ENCODE results near the gene RUBCN.

DNA sequence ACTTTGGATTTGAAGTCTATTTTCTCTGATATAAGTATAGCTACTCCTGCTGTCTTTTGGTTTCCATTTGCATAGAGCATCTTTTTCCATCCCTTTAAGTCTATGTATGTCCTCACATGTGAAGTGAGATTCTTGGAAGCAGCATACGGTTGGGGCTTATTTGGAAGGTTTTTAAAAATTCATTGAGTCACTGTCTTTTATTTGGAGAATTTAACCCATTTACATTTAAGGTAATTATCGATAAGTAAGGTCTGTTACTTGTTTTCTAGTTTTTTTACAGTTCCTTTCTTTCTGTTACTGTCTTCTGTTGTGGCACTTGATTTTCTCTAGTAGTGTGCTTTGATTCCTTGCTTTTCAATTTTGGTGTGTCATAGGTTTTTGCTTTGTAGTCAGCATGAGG, 14.0 kb downstream of the RUBCN start:
- TF ChIP-seq, protein P1, sequence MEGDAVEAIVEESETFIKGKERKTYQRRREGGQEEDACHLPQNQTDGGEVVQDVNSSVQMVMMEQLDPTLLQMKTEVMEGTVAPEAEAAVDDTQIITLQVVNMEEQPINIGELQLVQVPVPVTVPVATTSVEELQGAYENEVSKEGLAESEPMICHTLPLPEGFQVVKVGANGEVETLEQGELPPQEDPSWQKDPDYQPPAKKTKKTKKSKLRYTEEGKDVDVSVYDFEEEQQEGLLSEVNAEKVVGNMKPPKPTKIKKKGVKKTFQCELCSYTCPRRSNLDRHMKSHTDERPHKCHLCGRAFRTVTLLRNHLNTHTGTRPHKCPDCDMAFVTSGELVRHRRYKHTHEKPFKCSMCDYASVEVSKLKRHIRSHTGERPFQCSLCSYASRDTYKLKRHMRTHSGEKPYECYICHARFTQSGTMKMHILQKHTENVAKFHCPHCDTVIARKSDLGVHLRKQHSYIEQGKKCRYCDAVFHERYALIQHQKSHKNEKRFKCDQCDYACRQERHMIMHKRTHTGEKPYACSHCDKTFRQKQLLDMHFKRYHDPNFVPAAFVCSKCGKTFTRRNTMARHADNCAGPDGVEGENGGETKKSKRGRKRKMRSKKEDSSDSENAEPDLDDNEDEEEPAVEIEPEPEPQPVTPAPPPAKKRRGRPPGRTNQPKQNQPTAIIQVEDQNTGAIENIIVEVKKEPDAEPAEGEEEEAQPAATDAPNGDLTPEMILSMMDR (IDR thresholded peaks at IDR 0.05) = no peak
- TF ChIP-seq POLR2AphosphoS5 (IDR thresholded peaks at IDR 0.05; ENCODE audit: low read depth, low read length) (no peak), TCF7L2 (IDR thresholded peaks at IDR 0.05; ENCODE audit: low read depth, low read length) (no peak), SIN3A (IDR thresholded peaks at IDR 0.05; ENCODE audit: borderline replicate concordance, insufficient read depth, low read depth, low read length) (no peak)
- TF ChIP-seq, protein P2, sequence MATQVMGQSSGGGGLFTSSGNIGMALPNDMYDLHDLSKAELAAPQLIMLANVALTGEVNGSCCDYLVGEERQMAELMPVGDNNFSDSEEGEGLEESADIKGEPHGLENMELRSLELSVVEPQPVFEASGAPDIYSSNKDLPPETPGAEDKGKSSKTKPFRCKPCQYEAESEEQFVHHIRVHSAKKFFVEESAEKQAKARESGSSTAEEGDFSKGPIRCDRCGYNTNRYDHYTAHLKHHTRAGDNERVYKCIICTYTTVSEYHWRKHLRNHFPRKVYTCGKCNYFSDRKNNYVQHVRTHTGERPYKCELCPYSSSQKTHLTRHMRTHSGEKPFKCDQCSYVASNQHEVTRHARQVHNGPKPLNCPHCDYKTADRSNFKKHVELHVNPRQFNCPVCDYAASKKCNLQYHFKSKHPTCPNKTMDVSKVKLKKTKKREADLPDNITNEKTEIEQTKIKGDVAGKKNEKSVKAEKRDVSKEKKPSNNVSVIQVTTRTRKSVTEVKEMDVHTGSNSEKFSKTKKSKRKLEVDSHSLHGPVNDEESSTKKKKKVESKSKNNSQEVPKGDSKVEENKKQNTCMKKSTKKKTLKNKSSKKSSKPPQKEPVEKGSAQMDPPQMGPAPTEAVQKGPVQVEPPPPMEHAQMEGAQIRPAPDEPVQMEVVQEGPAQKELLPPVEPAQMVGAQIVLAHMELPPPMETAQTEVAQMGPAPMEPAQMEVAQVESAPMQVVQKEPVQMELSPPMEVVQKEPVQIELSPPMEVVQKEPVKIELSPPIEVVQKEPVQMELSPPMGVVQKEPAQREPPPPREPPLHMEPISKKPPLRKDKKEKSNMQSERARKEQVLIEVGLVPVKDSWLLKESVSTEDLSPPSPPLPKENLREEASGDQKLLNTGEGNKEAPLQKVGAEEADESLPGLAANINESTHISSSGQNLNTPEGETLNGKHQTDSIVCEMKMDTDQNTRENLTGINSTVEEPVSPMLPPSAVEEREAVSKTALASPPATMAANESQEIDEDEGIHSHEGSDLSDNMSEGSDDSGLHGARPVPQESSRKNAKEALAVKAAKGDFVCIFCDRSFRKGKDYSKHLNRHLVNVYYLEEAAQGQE (IDR thresholded peaks at IDR 0.05; ENCODE audit: insufficient read depth in 1 of 2, low read depth in 2 of 2, low read length in 1 of 2) = no peak

Measured in Panc1 (cell line).